ENCODE data around the gene DEFB131A.
"Not testable (repeated sequence)": the region's sequence is repeated elsewhere in the genome, so short reads cannot be mapped to it uniquely, and the experiment has no call there.

Gene DEFB131A

GRCh38 chr4:9444114-9444513, at the start of gene DEFB131A:
Gene DEFB131A, plus strand, starts transcription at chr4:9444414. Its CDS starts 120 bp downstream, at chr4:9444534.
- not testable (repeated sequence) for H3K27ac ChIP-seq

GRCh38 chr4:9405774-9406173, 38.4 kb upstream of the DEFB131A start:
- H3K27ac ChIP-seq: not testable (repeated sequence)

GRCh38 chr4:9406491-9406890, 37.7 kb upstream of the DEFB131A start:
- not testable (repeated sequence) for H3K27ac ChIP-seq

- no peak overlapping the region for H3K27ac ChIP-seq
- TF ChIP-seq ZFX (IDR thresholded peaks at IDR 0.05; ENCODE audit: borderline replicate concordance) (no peak), CTCF (IDR thresholded peaks at IDR 0.05) (no peak)
Measured at GRCh38 chr4:9409793-9410192, 34.4 kb upstream of the DEFB131A start.

- not testable (repeated sequence) for H3K27ac ChIP-seq
Measured at GRCh38 chr4:9421884-9422455, 22.2 kb upstream of the DEFB131A start.

GRCh38 chr4:9425916-9426315, 18.3 kb upstream of the DEFB131A start:
- not testable (repeated sequence) for H3K27ac ChIP-seq

GRCh38 chr4:9430061-9430460, 14.2 kb upstream of the DEFB131A start:
- not testable (repeated sequence) for H3K27ac ChIP-seq

- not testable (repeated sequence) for H3K27ac ChIP-seq
Measured at GRCh38 chr4:9433320-9433719, 10.9 kb upstream of the DEFB131A start.

- H3K27ac ChIP-seq: not testable (repeated sequence)
Measured at GRCh38 chr4:9436728-9437127, 7.5 kb upstream of the DEFB131A start.

GRCh38 chr4:9442355-9442754, 1.9 kb upstream of the DEFB131A start:
- not testable (repeated sequence) for H3K27ac ChIP-seq

GRCh38 chr4:9444681-9445080, 467 bp downstream of the DEFB131A start:
- H3K27ac ChIP-seq: not testable (repeated sequence)

- not testable (repeated sequence) for H3K27ac ChIP-seq
Measured at GRCh38 chr4:9452251-9452650, 8.0 kb downstream of the DEFB131A start.

GRCh38 chr4:9454284-9454683, 10.1 kb downstream of the DEFB131A start:
- H3K27ac ChIP-seq: not testable (repeated sequence)

- not testable (repeated sequence) for H3K27ac ChIP-seq
Measured at GRCh38 chr4:9455046-9455445, 10.8 kb downstream of the DEFB131A start.

GRCh38 chr4:9479466-9479865, 35.3 kb downstream of the DEFB131A start:
- not testable (repeated sequence) for H3K27ac ChIP-seq

GRCh38 chr4:9480066-9480465, 35.9 kb downstream of the DEFB131A start:
- not testable (repeated sequence) for H3K27ac ChIP-seq

GRCh38 chr4:9482871-9483270, 38.7 kb downstream of the DEFB131A start:
- H3K27ac ChIP-seq: not testable (repeated sequence)

- H3K27ac ChIP-seq: not testable (repeated sequence)
Measured at GRCh38 chr4:9483682-9484081, 39.5 kb downstream of the DEFB131A start.

GRCh38 chr4:9486880-9487279, 42.7 kb downstream of the DEFB131A start:
- H3K27ac ChIP-seq: not testable (repeated sequence)

GRCh38 chr4:9488796-9489195, 44.6 kb downstream of the DEFB131A start:
- H3K27ac ChIP-seq: not testable (repeated sequence)

GRCh38 chr4:9490496-9490895, 46.3 kb downstream of the DEFB131A start:
- not testable (repeated sequence) for H3K27ac ChIP-seq

GRCh38 chr4:9490986-9491385, 46.8 kb downstream of the DEFB131A start:
- not testable (repeated sequence) for H3K27ac ChIP-seq

GRCh38 chr4:9493589-9493988, 49.4 kb downstream of the DEFB131A start:
- H3K27ac ChIP-seq: not testable (repeated sequence)

Data from 22Rv1 (cell line).